Embryonic facial prominence (tissue), 1 donor: ENCODE results near the gene CHURC1.

ENCODE experiments used
- DNase-seq: peaks from one replicate; pipeline ENCODE4 v3.0.0-alpha.2; 2016; ENCODE audit errors: extremely low spot score

Gene CHURC1

GRCh38 chr14:64914237-64915028 is at the start of gene CHURC1:
Gene CHURC1 (plus strand): TSS chr14:64914455. CDS start chr14:64914496, 41 bp downstream.
- peak; percentile 97 for DNase-seq

- DNase-seq: no peak
Measured at GRCh38 chr14:64865109-64865508, 49.1 kb upstream of the CHURC1 start.

GRCh38 chr14:64865992-64866391 is 48.3 kb upstream of the CHURC1 start:
- no peak for DNase-seq

GRCh38 chr14:64867182-64867581 is 47.1 kb upstream of the CHURC1 start:
- DNase-seq: no peak

GRCh38 chr14:64868379-64868778 is 45.9 kb upstream of the CHURC1 start:
- no peak for DNase-seq

- DNase-seq: no peak
Measured at GRCh38 chr14:64868841-64869240, 45.4 kb upstream of the CHURC1 start.

- DNase-seq: no peak
Measured at GRCh38 chr14:64870160-64870559, 44.1 kb upstream of the CHURC1 start.

- DNase-seq: no peak
Measured at GRCh38 chr14:64871344-64871743, 42.9 kb upstream of the CHURC1 start.

GRCh38 chr14:64873506-64874219 is 40.6 kb upstream of the CHURC1 start:
- DNase-seq: no peak

- DNase-seq: no peak
Measured at GRCh38 chr14:64875350-64875749, 38.9 kb upstream of the CHURC1 start.

- no peak for DNase-seq
Measured at GRCh38 chr14:64877846-64878245, 36.4 kb upstream of the CHURC1 start.

GRCh38 chr14:64878837-64879634 is 35.2 kb upstream of the CHURC1 start:
- no peak for DNase-seq

- no peak for DNase-seq
Measured at GRCh38 chr14:64879635-64880220, 34.5 kb upstream of the CHURC1 start, which contains the start of gene SPTB. Gene SPTB (minus strand): TSS chr14:64879907. CDS start chr14:64823094, 56,813 bp downstream.

- DNase-seq: no peak
Measured at GRCh38 chr14:64880221-64881121, 33.8 kb upstream of the CHURC1 start.

GRCh38 chr14:64885559-64885958 is 28.7 kb upstream of the CHURC1 start:
- no peak for DNase-seq

- no peak for DNase-seq
Measured at GRCh38 chr14:64889352-64889751, 24.9 kb upstream of the CHURC1 start.

GRCh38 chr14:64891173-64891838 is 22.9 kb upstream of the CHURC1 start:
- DNase-seq: no peak

- no peak for DNase-seq
Measured at GRCh38 chr14:64891839-64892375, 22.3 kb upstream of the CHURC1 start.

GRCh38 chr14:64899958-64900357 is 14.3 kb upstream of the CHURC1 start:
- DNase-seq: no peak

GRCh38 chr14:64906022-64906421 is 8.2 kb upstream of the CHURC1 start:
- DNase-seq: no peak
